Endothelial cell of umbilical vein (primary cell): ENCODE results near the gene ANKRD45. TPM values are rescaled to one million over a fixed set of nuclear protein-coding genes. Genes with fewer than 3 reads are reported as not detected.
A peak's percentile ranks its signal among the peaks of the same experiment; 100 is the strongest.

ENCODE experiments used
- BruUV-seq: library from RNA; stranded (reverse); fragments of 400-500 nt; replicated peaks from 2 replicates; lab custom pipeline; 2021; lab: Mats Ljungman, UMichigan
- CTCF ChIA-PET: fragments of 300-600, 350-600 bp; sonication (Branson Sonifier 250); formaldehyde crosslinking; loops from one replicate; lab custom pipeline; 2021; ENCODE audit warnings: antibody characterized with exemption, inconsistent platforms; lab: Charles Lee
- POLR2A ChIA-PET: fragments of 300-600, 350-600 bp; sonication (Branson Sonifier 250); formaldehyde crosslinking; loops from one replicate; lab custom pipeline; 2021; ENCODE audit warnings: antibody characterized with exemption, inconsistent platforms; lab: Charles Lee
- DNase-seq: peaks from one replicate; pipeline ENCODE4 v3.0.0-alpha.2; 2011; ENCODE audit warnings: low read depth, low spot score
- FAIRE-seq: peaks from 2 replicates; lab custom pipeline; 2011; peaks lifted over from hg19 to GRCh38; lab: Jason Lieb, UNC
- H2AFZ ChIP-seq: 2 replicates; pipeline ENCODE4 v1.6.0; 2012; ENCODE audit warnings: low read depth, low read length, control low read depth, inconsistent platforms
- H3K27ac ChIP-seq: 2 replicates; pipeline ENCODE4 v1.5.1; 2011; ENCODE audit warnings: low read depth, mild to moderate bottlenecking, control low read depth, low read length, moderate library complexity; ENCODE audit not compliant: insufficient read depth
- H3K27me3 ChIP-seq, 2 experiments: 2 replicates each; pipeline versions ENCODE4 v1.6.0 to v1.6.1; 2011; ENCODE audit warnings: low read length in 2 of 2, mixed read lengths in 1 of 2; ENCODE audit not compliant: control insufficient read depth in 2 of 2, insufficient read depth in 2 of 2
- H3K36me3 ChIP-seq, 2 experiments: 2 replicates in 1 of 2; 3 replicates in 1 of 2; pipeline ENCODE4 v1.5.1; 2011; ENCODE audit warnings: low read length in 2 of 2, mild to moderate bottlenecking in 1 of 2, moderate library complexity in 1 of 2; ENCODE audit not compliant: control insufficient read depth in 2 of 2, insufficient read depth in 2 of 2; ENCODE audit errors: extremely low read depth in 1 of 2
- H3K4me1 ChIP-seq: 3 replicates; pipeline ENCODE4 v1.5.1; 2011; ENCODE audit warnings: mild to moderate bottlenecking, low read length; ENCODE audit not compliant: control insufficient read depth, insufficient read depth; ENCODE audit errors: extremely low read depth
- H3K4me2 ChIP-seq: 2 replicates; pipeline ENCODE4 v1.6.1; 2011; ENCODE audit warnings: low read length, control low read depth, mixed read lengths; ENCODE audit not compliant: insufficient read depth
- H3K4me3 ChIP-seq, 3 experiments: fragments of 200-600 bp in 1 of 3; sonication (generic), shearing (Covaris generic) in 1 of 3; replicated peaks in 1 of 3; 2 replicates each; pipeline ENCODE4 v1.5.1; 2011 to 2016; ENCODE audit warnings: control low read depth in 3 of 3, low read length in 3 of 3, mild to moderate bottlenecking in 2 of 3, inconsistent platforms in 1 of 3, low read depth in 1 of 3, moderate library complexity in 1 of 3; ENCODE audit not compliant: insufficient read depth in 1 of 3
- H3K79me2 ChIP-seq: 2 replicates; pipeline ENCODE4 v1.6.0; 2012; ENCODE audit warnings: low read length, inconsistent platforms; ENCODE audit not compliant: control insufficient read depth, insufficient read depth
- H3K9ac ChIP-seq: replicated peaks from 2 replicates; pipeline ENCODE3; 2011; ENCODE audit warnings: low read length, control low read depth; ENCODE audit not compliant: insufficient read depth; ENCODE audit errors: extremely low read depth
- H3K9me1 ChIP-seq: replicated peaks from 3 replicates; pipeline ENCODE4 v1.6.0; 2011; ENCODE audit warnings: mild to moderate bottlenecking, low read length; ENCODE audit not compliant: control insufficient read depth, insufficient read depth; ENCODE audit errors: extremely low read depth
- H3K9me3 ChIP-seq: replicated peaks from 2 replicates; pipeline ENCODE4 v1.5.1; 2012; ENCODE audit warnings: low read length, inconsistent platforms; ENCODE audit not compliant: control insufficient read depth, insufficient read depth
- H4K20me1 ChIP-seq: replicated peaks from 2 replicates; pipeline ENCODE3; 2011; ENCODE audit warnings: mild to moderate bottlenecking, low read length; ENCODE audit not compliant: control insufficient read depth, insufficient read depth; ENCODE audit errors: extremely low read depth
- EZH2 ChIP-seq: IDR thresholded peaks from 2 replicates; pipeline ENCODE4 v1.6.1; 2012; ENCODE audit warnings: borderline replicate concordance, low read depth, mild to moderate bottlenecking, moderate library complexity, low read length, inconsistent platforms; ENCODE audit not compliant: severe bottlenecking
- FOS ChIP-seq: IDR thresholded peaks from 2 replicates; pipeline ENCODE4 v1.6.1; 2011; ENCODE audit warnings: mild to moderate bottlenecking, low read length, moderate library complexity, borderline replicate concordance; ENCODE audit not compliant: insufficient read depth
- GATA2 ChIP-seq: IDR thresholded peaks from 2 replicates; pipeline ENCODE4 v1.7.0; 2011; ENCODE audit warnings: low read depth, mild to moderate bottlenecking, moderate library complexity, mixed read lengths, low read length; ENCODE audit not compliant: insufficient read length, insufficient read depth
- JUN ChIP-seq: IDR thresholded peaks from 2 replicates; pipeline ENCODE4 v1.6.1; 2011; ENCODE audit warnings: borderline replicate concordance, low read depth; ENCODE audit not compliant: insufficient read length, insufficient read depth
- MYC ChIP-seq: IDR thresholded peaks from one replicate; pipeline ENCODE4 v1.6.1; 2011; ENCODE audit warnings: mild to moderate bottlenecking, low read depth, low read length
- POLR2A ChIP-seq: IDR thresholded peaks from 2 replicates; pipeline ENCODE4 v1.6.1; 2012; ENCODE audit warnings: low read depth, mild to moderate bottlenecking, control low read depth, low read length
- POLR2AphosphoS5 ChIP-seq: IDR thresholded peaks from 2 replicates; pipeline ENCODE4 v1.6.1; 2012; ENCODE audit warnings: low read depth, mild to moderate bottlenecking, control low read depth, low read length, moderate library complexity; ENCODE audit not compliant: insufficient read depth
- dilution Hi-C: fragments of 300-500 bp; cut with MboI; formaldehyde crosslinking; loops from one replicate; pipeline ENCODE4 v1.15.0; 2019; ENCODE audit warnings: low sequenced_read_pairs; ENCODE audit not compliant: extremely low pct_ligation_motif_present
- intact Hi-C: fragments of 100-400 bp; cut with micrococcal nuclease; formaldehyde crosslinking; loops from one replicate; pipeline ENCODE4 v1.10.0; 2022
- polyA plus RNA-seq, 4 experiments: library from polyadenylated mRNA; depleted of rRNA in 3 of 4; stranded (reverse) in 3 of 4; unstranded in 1 of 4; fragments of >200 nt; gene quantifications; 2 replicates each; pipeline versions ENCODE4 v1.2.1 to v1.2.3, GENCODE V29; 2011 to 2012; ENCODE audit warnings: missing spikeins in 1 of 4
- total RNA-seq: library from RNA; stranded (reverse); gene quantifications from 2 replicates; pipeline ENCODE4 v1.2.3, GENCODE V29; 2021
- TF ChIP-seq, protein P1 (sequence below): IDR thresholded peaks from 2 replicates; pipeline ENCODE4 v1.6.1; 2011; ENCODE audit not compliant: insufficient read depth, insufficient read length
- TF ChIP-seq, protein P2 (sequence below), 2 donors: IDR thresholded peaks; 1 replicate in 1 of 2; 2 replicates in 1 of 2; pipeline ENCODE4 v1.5.1; 2011; ENCODE audit warnings: low read length in 2 of 2, mild to moderate bottlenecking in 2 of 2, moderate library complexity in 2 of 2, control low read depth in 1 of 2, inconsistent platforms in 1 of 2, low read depth in 1 of 2; ENCODE audit not compliant: insufficient read depth in 1 of 2; ENCODE audit errors: extremely low read depth in 1 of 2

The ANKRD45 gene
- total and polyA plus RNA-seq, 2 donors (not counting 3 experiments of a cell fraction or from before 2014, with no cell fraction given) = 0.19 to 0.62 TPM

DNA sequence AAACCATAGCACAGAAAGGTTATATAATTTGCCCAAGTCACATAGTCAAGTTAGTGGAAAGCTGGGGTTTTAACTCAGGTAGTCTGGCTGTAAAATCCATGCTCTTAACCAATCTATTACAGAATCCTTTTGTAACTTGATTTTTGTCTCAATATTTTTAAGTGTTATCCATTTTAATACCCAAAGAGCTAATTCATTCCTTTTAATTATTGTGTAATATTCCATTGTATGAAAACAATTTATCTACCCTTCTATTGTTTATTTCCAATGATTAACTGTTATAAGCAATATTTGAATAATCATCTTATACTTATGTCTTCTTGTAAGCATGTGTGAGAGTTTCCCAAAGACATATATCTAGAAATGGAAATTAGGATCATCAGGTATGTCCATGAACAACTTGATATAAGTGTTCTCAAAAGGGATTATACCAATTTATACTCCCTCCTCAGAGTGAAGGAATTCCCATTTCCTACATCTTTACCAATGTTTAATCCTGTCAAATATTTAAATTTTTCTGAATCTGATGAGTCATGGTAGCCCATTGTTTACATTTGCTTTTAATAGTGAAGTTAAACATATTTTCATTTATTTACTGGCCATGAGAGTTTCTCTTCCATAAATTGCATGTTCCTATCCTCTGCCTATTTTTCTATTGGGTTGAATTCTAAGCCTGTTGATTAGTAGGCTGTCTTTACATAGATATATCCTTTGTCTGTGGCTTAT lies 20.6 kb downstream of the ANKRD45 start:
- DNase-seq (no peak), FAIRE-seq (no peak)
- Histone ChIP-seq H4K20me1 (no peaks in the 10 kb centered on the region), H3K36me3 (no peaks in the 10 kb centered on the region), H2AFZ (no peak overlapping the region), H3K27ac (no peak overlapping the region), H3K9me3 (no peaks in the 10 kb centered on the region), H3K4me2 (no peak overlapping the region), H3K4me3 (no peak overlapping the region), H3K9ac (no peak overlapping the region), H3K27me3 (no peaks in the 10 kb centered on the region), H3K4me1 (no peaks in the 10 kb centered on the region), H3K9me1 (no peaks in the 10 kb centered on the region), H3K79me2 (no peaks in the 10 kb centered on the region)
- TF ChIP-seq FOS = peak; percentile 28
- TF ChIP-seq, protein P1, sequence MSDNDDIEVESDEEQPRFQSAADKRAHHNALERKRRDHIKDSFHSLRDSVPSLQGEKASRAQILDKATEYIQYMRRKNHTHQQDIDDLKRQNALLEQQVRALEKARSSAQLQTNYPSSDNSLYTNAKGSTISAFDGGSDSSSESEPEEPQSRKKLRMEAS = no peak
- CTCF ChIA-PET = interaction anchor here (0.6 to 1.6 kb wide), 3 partner anchors 21 to 36 kb away, joined by 3 read pairs; partner anchors contain the start of gene ANKRD45
- dilution Hi-C loops (no loop called here), intact Hi-C loops (no loop called here)
- POLR2A ChIA-PET = no interaction called here
- no TSS peak for BruUV-seq

DNA sequence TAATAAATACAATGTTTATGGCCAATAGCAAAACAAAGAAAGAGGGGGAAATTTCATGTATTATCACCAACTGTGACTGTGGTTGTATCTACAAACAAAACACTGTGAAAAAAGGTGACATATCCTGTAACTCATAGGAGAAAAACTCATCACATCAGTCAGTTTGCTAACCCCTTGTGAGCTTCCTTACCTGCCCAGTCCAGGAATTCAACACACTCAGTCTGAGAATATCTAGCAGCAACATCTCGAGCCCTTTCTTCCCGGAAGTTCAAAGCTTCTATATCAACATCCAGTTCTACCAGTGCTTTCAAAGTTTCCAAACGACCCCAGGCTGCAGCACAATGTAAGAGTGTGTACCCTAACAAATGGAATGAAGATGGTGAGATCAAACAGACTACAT lies 23.0 kb downstream of the ANKRD45 start:
- dilution Hi-C loops = no loop called here
- POLR2A ChIA-PET = no interaction called here

More for the DNA sequence above, 23.0 kb downstream of the ANKRD45 start:
- no peak overlapping the region for H3K9ac ChIP-seq
- H3K9me3 ChIP-seq = no peaks in the 10 kb centered on the region
- no peak overlapping the region for H3K4me2 ChIP-seq
- H3K36me3 ChIP-seq = no peaks in the 10 kb centered on the region
- no peaks in the 10 kb centered on the region for H3K9me1 ChIP-seq
- H3K27me3 ChIP-seq = no peaks in the 10 kb centered on the region
- BruUV-seq = no TSS peak
- H2AFZ ChIP-seq = no peak overlapping the region
- H3K79me2 ChIP-seq = no peaks in the 10 kb centered on the region
- DNase-seq = no peak
- no peak overlapping the region for H3K27ac ChIP-seq
- CTCF ChIA-PET = interaction anchor here (1.1 to 1.3 kb wide), 2 partner anchors 11 to 28 kb away, joined by 4 read pairs; partner anchors contain the start of gene TEX50
- intact Hi-C loops = no loop called here
- no peaks in the 10 kb centered on the region for H4K20me1 ChIP-seq
- no peak overlapping the region for H3K4me3 ChIP-seq
- no peak for FAIRE-seq
- H3K4me1 ChIP-seq = no peaks in the 10 kb centered on the region
- TF ChIP-seq JUN = no peak
- TF ChIP-seq POLR2AphosphoS5 = no peak
- TF ChIP-seq, protein P2, sequence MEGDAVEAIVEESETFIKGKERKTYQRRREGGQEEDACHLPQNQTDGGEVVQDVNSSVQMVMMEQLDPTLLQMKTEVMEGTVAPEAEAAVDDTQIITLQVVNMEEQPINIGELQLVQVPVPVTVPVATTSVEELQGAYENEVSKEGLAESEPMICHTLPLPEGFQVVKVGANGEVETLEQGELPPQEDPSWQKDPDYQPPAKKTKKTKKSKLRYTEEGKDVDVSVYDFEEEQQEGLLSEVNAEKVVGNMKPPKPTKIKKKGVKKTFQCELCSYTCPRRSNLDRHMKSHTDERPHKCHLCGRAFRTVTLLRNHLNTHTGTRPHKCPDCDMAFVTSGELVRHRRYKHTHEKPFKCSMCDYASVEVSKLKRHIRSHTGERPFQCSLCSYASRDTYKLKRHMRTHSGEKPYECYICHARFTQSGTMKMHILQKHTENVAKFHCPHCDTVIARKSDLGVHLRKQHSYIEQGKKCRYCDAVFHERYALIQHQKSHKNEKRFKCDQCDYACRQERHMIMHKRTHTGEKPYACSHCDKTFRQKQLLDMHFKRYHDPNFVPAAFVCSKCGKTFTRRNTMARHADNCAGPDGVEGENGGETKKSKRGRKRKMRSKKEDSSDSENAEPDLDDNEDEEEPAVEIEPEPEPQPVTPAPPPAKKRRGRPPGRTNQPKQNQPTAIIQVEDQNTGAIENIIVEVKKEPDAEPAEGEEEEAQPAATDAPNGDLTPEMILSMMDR (IDR thresholded peaks at IDR 0.05; ENCODE audit: extremely low read depth in 1 of 2, insufficient read depth in 1 of 2, low read depth in 1 of 2, low read length in 2 of 2) = no peak
- TF ChIP-seq FOS = no peak
- TF ChIP-seq POLR2A = no peak
- TF ChIP-seq GATA2 = no peak
- TF ChIP-seq, protein P1 = no peak
- no peak for TF ChIP-seq MYC
- no peak for TF ChIP-seq EZH2
